DOHH2 (cell line): ENCODE results near the gene C22orf15.

Source experiments
- H3F3A ChIP-seq: fragments of 200-600 bp; sonication (generic), shearing (Covaris generic); 2 replicates; pipeline ENCODE4 v1.6.0; 2016; ENCODE audit warnings: antibody characterized with exemption, mild to moderate bottlenecking; ENCODE audit not compliant: control insufficient read depth, insufficient read depth
- H3K27ac ChIP-seq: fragments of 200-600 bp; sonication (generic); 2 replicates; pipeline ENCODE4 v1.5.1; 2014; ENCODE audit warnings: low read depth, mild to moderate bottlenecking, low read length, moderate library complexity
- H3K27me3 ChIP-seq: fragments of 200-600 bp; sonication (generic); 2 replicates; pipeline ENCODE4 v1.6.1; 2014; ENCODE audit warnings: mild to moderate bottlenecking, low read length, mixed read lengths; ENCODE audit not compliant: control insufficient read depth
- H3K36me3 ChIP-seq: fragments of 200-600 bp; sonication (generic); 2 replicates; pipeline ENCODE4 v1.6.1; 2014; ENCODE audit warnings: mild to moderate bottlenecking, low read length, moderate library complexity, mixed read lengths; ENCODE audit not compliant: control insufficient read depth
- H3K4me1 ChIP-seq: fragments of 200-600 bp; sonication (generic); 2 replicates; pipeline ENCODE4 v1.6.1; 2014; ENCODE audit warnings: mild to moderate bottlenecking, low read length, mixed read lengths; ENCODE audit not compliant: control insufficient read depth
- H3K4me2 ChIP-seq: fragments of 200-600 bp; sonication (generic); 2 replicates; pipeline ENCODE4 v1.6.0; 2014; ENCODE audit warnings: mild to moderate bottlenecking, low read length, moderate library complexity
- H3K4me3 ChIP-seq: fragments of 200-600 bp; sonication (generic); 2 replicates; pipeline ENCODE4 v1.5.1; 2014; ENCODE audit warnings: mild to moderate bottlenecking, low read length, mixed read lengths
- H3K79me2 ChIP-seq: fragments of 200-600 bp; sonication (generic); 2 replicates; pipeline ENCODE4 v1.6.1; 2014; ENCODE audit warnings: mild to moderate bottlenecking, low read length, mixed read lengths; ENCODE audit not compliant: control insufficient read depth
- H3K9me2 ChIP-seq: fragments of 200-600 bp; sonication (generic); replicated peaks from 2 replicates; pipeline ENCODE4 v1.6.1; 2014; ENCODE audit warnings: mild to moderate bottlenecking, low read length, mixed read lengths; ENCODE audit not compliant: control insufficient read depth
- H3K9me3 ChIP-seq: fragments of 200-600 bp; sonication (generic); 2 replicates; pipeline ENCODE4 v1.6.1; 2014; ENCODE audit warnings: antibody characterized with exemption, low read length, mixed read lengths; ENCODE audit not compliant: control insufficient read depth, insufficient read depth
- H4K20me1 ChIP-seq: fragments of 200-600 bp; sonication (generic); 2 replicates; pipeline ENCODE4 v1.6.0; 2014; ENCODE audit warnings: low read depth, mild to moderate bottlenecking, antibody characterized with exemption, low read length, moderate library complexity; ENCODE audit not compliant: control insufficient read depth, insufficient read depth
- EZH2phosphoT487 ChIP-seq: fragments of 200-600 bp; sonication (generic); IDR thresholded peaks from 2 replicates; pipeline ENCODE4 v1.6.1; 2017; ENCODE audit warnings: borderline replicate concordance, mild to moderate bottlenecking, antibody characterized with exemption, low read length, moderate library complexity, mixed read lengths
- TF ChIP-seq, protein P1 (sequence below): fragments of 200-600 bp; sonication (generic); IDR thresholded peaks from one replicate; pipeline ENCODE4 v1.5.1; 2014; ENCODE audit warnings: antibody characterized with exemption, mild to moderate bottlenecking, low read depth, low read length; ENCODE audit not compliant: poor library complexity, severe bottlenecking

C22orf15 gene

DNA sequence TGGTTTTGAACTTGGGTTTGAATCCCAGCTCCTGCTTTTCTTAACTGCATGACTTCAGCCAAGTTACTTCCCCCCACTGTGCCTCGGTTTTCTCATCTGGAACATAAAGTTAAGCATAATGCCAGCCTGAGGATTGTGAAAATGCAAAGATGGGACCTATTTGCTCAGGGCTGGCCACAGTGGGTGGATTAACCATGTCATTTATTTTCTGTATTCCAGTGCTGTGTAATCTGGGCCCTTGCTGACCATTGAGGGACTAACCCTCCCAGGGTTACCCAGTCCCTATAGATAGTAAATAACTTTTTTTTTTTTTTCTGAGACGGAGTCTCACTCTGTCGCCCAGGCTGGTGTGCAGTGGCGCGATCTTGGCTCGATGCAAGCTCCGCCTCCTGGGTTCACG lies 7.1 kb upstream of the C22orf15 start:
- H3K79me2 ChIP-seq, result peaks cover 12% of the 10 kb centered on the region
- no peaks in the 10 kb centered on the region for H3K9me2 ChIP-seq
- H3K4me1 ChIP-seq, result peaks cover 56% of the 10 kb centered on the region
- no peak for TF ChIP-seq EZH2phosphoT487
- TF ChIP-seq, protein P1, sequence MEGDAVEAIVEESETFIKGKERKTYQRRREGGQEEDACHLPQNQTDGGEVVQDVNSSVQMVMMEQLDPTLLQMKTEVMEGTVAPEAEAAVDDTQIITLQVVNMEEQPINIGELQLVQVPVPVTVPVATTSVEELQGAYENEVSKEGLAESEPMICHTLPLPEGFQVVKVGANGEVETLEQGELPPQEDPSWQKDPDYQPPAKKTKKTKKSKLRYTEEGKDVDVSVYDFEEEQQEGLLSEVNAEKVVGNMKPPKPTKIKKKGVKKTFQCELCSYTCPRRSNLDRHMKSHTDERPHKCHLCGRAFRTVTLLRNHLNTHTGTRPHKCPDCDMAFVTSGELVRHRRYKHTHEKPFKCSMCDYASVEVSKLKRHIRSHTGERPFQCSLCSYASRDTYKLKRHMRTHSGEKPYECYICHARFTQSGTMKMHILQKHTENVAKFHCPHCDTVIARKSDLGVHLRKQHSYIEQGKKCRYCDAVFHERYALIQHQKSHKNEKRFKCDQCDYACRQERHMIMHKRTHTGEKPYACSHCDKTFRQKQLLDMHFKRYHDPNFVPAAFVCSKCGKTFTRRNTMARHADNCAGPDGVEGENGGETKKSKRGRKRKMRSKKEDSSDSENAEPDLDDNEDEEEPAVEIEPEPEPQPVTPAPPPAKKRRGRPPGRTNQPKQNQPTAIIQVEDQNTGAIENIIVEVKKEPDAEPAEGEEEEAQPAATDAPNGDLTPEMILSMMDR, result no peak
- peaks cover 39% of the 10 kb centered on the region for H3F3A ChIP-seq
- H3K27me3 ChIP-seq, result no peaks in the 10 kb centered on the region
- H3K9me3 ChIP-seq, result no peaks in the 10 kb centered on the region
- H3K4me2 ChIP-seq, result peak overlapping the region; percentile 88
- no peaks in the 10 kb centered on the region for H4K20me1 ChIP-seq
- peak overlapping the region; percentile 92 for H3K27ac ChIP-seq
- peaks cover 21% of the 10 kb centered on the region for H3K36me3 ChIP-seq
- H3K4me3 ChIP-seq, result peak overlapping the region; percentile 97

DNA sequence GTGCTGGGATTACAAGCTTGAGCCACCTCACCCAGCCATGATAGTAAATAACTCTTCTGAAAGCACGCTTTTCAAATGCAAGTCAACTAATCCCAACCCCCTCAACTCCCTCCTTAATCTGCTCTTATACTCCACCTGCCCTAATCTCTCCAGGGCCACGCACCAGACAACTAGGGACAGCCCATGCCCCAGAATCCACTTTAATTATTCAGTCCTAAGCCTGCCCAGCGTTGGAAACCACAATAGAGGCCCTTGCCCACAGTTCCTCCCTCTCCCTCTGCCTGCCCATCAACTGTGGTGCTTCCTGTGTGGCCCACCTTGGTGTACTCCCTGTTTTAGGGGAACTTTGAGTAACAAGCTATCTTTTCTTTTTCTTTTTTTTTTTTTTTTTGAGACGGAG lies 5.9 kb upstream of the C22orf15 start:
- peak overlapping the region; percentile 16; the same call in 1 of the 2 replicates for H3K27ac ChIP-seq
- 0 out of 2 replicates have a peak overlapping the region, but pooled peaks have one; percentile 2 for H3K4me2 ChIP-seq

DNA sequence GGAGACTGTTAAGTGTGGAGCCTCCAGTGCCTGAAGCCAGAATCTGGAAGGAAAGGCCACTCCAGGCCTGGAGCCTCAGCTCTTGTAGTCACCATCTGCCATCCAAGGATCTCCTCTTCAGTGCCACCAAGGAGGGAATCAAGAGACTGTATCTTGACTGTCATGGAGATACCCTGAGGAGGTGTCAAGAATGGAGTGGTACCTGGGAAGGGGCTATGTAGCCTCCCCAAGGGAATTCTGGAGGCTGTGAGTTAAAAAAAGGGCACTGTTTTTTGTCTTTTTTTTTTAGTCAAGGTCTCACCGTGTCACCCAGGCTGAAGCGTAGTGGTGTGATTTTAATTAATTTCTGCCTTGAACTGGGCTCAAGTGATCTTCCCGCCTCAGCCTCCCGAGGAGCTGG lies 3.2 kb upstream of the C22orf15 start:
- no peaks in the 10 kb centered on the region for H3K9me3 ChIP-seq
- no peak for TF ChIP-seq EZH2phosphoT487
- TF ChIP-seq, protein P1, result no peak
- peaks cover 6% of the 10 kb centered on the region; the same call in 1 of the 2 replicates for H4K20me1 ChIP-seq
- no peak overlapping the region for H3K27ac ChIP-seq
- H3K27me3 ChIP-seq, result no peaks in the 10 kb centered on the region
- no peaks in the 10 kb centered on the region for H3K9me2 ChIP-seq
- peaks cover 9% of the 10 kb centered on the region; the same call in 1 of the 2 replicates for H3K79me2 ChIP-seq
- no peak overlapping the region for H3K4me2 ChIP-seq
- peaks cover 18% of the 10 kb centered on the region for H3F3A ChIP-seq
- H3K4me3 ChIP-seq, result no peak overlapping the region
- H3K36me3 ChIP-seq, result peaks cover 18% of the 10 kb centered on the region
- peaks cover 49% of the 10 kb centered on the region for H3K4me1 ChIP-seq

More for the DNA sequence above, 5.9 kb upstream of the C22orf15 start:
- Histone ChIP-seq H3K36me3 (peaks cover 17% of the 10 kb centered on the region), H3K4me3 (no peak overlapping the region), H3K9me3 (no peaks in the 10 kb centered on the region), H3K9me2 (no peaks in the 10 kb centered on the region), H3F3A (peaks cover 35% of the 10 kb centered on the region), H3K4me1 (peaks cover 51% of the 10 kb centered on the region), H4K20me1 (no peaks in the 10 kb centered on the region), H3K79me2 (peaks cover 12% of the 10 kb centered on the region), H3K27me3 (no peaks in the 10 kb centered on the region)
- TF ChIP-seq EZH2phosphoT487, result no peak
- TF ChIP-seq, protein P1, result no peak
